GM21515 (cell line): ENCODE results near the gene GIT1.

Experiments used
- ATAC-seq: cut with Tn5 transposase; IDR thresholded peaks from one replicate; pipeline ENCODE4 v1.9.1; 2021; ENCODE audit not compliant: unreplicated experiment

GIT1 gene

DNA sequence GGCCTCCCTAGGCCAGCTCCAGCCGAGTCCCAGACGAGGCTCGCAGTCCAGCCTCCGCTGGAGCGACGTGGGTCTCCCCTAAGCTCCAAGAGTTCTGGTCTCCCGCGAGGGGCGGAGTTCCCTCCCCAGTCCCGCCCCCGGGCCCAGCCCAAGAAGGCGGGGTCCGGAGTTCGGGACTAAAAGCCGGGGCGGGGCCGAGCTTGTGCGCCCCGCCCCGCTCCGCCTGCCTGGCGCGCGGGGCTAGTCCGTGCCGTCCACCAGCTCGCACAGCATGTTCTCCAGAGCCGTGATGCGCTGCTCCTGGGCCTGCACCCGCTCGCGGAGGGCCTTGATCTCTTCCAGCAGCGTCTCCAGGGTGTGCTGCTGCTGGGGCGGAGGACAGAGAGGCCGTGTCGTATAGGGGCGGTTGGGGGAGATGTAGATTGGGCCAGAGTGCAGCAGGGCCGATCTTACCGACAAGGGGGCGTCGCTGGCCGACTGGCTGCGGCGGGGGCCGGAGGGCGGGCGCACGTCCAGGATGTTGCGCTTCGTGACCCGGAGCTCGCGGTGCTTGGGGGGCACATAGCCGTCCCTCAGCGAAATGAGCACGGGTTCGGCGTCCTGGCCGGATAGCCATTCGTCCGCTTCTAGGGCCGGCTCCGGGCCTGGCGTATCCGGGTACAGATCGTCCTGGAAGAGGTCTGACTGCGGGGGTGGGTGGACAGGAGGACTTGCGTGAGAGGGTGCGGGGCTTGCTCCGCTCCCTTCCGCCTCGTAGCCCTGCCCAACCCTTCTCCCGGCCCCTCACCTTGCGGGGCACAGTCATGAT is 26.2 kb upstream of the GIT1 start:
- ATAC-seq = no peak

- no peak for ATAC-seq
Measured at GRCh38 chr17:29615048-29615385, 25.6 kb upstream of the GIT1 start.

DNA sequence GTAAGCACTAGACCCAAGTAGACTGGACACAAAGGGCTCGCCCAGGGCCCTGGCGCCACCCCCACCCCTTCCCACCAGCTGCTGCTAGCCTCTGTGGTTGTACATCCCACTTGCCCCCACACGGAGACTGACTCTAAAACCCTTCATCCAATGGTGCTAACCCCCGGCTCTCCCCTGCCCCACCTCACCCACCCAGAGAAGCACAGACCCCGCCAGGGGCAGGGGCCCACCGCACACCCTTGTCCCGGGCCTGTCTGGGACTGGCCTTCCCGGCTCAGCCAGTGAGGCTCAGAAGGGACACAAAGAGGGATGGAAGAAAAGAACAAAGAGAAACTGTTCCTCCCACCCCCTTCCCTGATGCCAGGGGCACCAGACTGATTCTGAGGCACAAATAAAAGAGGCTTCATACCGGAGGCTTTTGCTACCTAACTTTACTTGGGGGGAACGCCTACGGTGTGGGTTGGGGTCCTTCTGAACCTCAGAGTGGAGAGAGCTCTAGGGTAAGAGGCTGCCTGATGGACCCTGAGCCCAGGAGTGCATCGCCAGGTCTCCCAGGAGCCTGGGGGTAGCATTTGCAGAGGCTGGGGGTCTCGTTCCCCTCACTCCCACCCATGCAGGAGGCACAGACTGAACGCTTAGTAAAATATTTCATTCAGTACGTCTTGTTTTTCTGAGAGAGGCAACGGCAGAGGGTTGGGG is 25.1 kb upstream of the GIT1 start:
- no peak for ATAC-seq

DNA sequence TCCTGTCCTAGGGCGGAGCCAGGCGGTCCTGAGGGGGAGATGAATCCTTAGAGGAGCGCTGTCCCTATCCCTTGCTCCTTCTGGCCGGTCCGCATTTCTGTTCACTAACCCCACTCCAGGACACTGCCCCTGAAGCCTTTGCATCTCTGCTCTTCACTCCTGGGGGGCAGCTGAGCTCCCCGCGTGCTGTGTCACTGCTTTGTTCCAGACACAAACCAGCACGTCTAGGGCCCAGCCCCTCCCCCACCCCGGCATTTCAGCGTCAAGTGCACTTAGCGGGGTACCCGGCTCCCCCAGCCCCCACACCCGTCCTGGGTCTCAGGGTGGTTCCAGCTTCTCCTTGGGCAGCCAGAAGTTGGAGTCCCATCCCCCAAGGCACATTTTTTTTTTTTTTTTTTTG is 24.4 kb upstream of the GIT1 start:
- no peak for ATAC-seq

DNA sequence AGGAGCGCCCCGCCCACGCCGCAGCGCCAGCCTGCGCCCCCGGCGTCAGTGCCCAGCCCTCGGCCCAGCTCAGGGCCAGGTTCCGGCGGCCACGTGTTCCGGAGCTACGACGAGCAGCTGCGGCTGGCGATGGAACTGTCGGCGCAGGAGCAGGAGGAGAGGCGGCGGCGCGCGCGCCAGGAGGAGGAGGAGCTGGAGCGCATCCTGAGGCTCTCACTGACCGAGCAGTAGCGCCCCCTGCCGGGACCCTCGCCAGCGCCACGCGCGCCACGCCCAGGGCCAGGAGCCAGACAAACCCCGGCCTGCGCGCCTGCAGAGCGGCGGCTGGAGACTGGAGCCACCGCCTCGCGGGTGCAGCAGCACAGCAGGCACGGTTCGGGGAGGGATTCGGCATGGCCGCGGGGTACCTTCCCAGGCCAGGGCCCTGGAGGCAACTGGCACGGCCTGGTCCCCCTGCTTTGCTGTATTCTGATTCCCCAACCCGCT is 23.9 kb upstream of the GIT1 start:
- ATAC-seq = no peak

DNA sequence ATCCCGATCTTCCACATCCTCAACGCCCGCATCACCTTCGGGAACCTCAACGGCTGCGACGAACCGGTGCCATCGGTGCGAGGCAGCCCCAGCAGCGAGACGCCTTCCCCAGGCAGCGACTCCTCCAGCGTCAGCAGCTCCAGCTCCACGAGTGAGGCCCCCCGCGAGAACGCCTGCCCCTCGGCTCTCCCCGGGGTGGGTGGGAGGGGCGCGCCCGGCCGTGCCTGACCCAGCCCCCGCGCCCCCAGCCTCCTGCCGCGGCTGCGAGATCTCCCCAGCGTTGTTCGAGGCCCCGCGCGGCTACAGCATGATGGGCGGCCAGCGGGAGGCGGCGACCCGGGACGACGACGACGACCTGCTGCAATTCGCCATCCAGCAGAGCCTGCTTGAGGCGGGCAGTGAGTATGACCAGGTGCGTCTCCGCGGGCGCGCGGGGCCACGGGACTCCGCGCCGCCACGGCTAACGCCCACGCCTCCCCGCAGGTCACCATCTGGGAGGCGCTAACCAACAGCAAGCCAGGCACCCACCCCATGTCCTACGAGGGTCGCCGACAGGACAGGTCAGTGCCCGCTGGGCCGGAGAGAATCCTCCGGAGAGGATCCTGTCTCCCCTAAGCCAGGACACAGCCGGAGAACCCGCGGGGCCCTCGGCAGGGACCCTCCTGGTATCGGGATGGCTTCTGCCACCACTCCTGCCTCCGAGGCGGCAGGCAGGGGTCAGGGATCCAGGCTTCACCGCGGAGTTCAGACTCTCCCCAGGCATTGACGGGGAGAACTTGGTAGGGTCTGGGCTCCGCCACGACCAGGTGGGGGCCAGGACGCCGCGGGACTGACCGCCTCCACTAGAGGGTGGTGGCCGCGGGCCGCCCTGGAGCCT is 23.2 kb upstream of the GIT1 start:
- ATAC-seq = no peak

DNA sequence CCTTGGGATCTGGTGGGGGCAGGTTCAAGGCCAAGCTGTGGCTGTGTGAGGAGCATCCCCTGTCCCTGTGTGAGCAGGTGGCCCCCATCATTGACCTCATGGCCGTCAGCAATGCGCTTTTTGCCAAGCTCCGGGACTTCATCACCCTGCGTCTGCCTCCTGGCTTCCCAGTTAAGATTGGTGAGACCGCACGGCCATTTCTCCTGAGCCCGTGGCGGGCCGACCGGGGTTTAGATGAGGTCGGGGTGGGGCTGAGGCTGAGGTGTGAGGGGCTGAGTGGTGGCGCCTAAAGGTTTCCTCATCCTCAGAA is 22.6 kb upstream of the GIT1 start:
- no peak for ATAC-seq

DNA sequence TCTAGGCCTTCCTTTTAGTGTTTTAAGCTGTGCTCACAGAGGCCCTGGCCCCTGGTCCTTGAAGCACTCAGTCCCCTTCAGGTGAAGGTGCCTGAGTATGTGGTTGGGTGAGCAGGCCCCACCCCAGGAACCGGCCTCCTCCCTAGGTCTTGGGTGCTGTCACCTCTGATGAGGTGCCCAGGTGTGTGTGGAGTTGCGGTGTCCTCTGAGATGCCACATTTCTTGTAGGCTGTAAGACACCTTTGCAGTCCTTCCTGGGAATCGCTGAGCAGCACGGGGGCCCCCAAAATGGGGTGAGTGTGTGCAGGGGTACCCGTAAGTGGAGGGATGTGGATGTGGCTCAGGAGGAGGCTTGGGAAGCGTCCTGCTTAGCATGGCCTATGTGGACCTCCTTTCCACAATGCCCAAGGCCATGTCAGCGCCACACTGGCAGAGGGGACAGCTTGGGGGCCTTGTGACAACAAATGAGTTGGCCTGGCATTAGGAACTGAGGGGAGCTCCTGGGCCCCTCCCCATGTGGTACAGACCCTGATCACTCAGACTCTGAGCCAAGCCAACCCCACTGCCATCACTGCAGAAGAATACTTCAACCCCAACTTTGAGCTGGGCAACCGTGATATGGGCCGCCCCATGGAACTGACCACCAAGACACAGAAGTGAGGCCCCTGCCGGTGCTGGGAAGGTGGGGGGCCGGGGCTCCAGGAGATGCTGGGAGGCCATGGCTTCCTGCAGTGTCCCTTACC is 22.1 kb upstream of the GIT1 start:
- no peak for ATAC-seq

GRCh38 chr17:29610395-29610794 is 20.9 kb upstream of the GIT1 start:
- no peak for ATAC-seq

- ATAC-seq = no peak
Measured at GRCh38 chr17:29608986-29609385, 19.5 kb upstream of the GIT1 start.

DNA sequence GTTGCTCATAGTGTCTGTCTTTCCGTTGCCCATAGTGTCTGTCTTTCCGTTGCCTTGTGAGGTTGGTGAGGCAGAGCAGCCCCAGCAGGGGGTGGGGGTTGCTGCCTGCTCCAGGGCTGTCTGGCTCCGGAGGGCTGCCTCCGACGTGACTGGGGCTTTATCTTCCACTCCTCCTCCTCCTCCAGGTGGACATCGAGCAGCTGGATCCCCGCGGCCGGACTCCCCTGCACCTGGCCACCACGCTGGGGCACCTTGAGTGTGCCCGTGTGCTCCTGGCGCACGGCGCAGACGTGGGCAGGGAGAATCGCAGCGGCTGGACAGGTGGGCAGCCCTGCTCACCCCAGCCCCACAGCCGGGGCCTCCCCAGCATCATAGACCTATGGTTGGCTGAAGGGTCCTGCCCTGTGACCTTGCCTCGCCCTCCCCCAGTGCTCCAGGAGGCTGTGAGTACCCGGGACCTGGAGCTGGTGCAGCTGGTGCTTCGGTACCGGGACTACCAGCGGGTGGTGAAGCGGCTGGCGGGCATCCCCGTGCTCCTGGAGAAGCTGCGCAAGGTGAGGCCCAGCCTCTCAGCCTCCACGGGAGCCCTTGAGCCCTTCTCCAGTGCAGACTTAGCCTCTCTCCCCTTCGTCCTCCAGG is 18.2 kb upstream of the GIT1 start:
- ATAC-seq = no peak

DNA sequence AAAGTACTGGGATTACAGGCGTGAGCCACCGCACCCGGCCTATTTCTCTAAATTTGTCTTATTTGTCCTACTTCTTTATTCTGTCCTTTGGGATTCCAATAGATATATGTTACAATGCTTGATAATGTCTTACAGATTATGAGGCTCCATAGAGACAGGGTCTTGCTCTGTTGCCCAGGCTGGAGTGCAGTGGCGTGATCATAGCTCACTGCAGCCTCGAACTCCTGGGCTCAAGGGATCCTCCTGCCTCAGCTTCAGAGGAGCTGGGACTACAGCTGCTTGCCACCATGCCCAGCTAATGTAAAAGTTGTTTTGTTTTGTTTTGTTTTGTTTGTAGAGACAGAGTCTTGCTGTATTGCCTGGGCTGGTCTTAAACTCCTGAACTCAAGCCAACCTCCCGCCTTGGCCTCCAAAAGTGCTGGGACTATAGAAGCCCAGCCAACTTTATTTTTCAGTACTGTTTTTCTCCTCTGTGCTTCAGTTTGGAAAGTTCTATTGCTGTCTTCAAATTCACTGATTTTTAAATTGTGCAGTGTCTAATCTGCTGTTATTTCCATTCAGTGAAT is 13.7 kb upstream of the GIT1 start:
- ATAC-seq = no peak

DNA sequence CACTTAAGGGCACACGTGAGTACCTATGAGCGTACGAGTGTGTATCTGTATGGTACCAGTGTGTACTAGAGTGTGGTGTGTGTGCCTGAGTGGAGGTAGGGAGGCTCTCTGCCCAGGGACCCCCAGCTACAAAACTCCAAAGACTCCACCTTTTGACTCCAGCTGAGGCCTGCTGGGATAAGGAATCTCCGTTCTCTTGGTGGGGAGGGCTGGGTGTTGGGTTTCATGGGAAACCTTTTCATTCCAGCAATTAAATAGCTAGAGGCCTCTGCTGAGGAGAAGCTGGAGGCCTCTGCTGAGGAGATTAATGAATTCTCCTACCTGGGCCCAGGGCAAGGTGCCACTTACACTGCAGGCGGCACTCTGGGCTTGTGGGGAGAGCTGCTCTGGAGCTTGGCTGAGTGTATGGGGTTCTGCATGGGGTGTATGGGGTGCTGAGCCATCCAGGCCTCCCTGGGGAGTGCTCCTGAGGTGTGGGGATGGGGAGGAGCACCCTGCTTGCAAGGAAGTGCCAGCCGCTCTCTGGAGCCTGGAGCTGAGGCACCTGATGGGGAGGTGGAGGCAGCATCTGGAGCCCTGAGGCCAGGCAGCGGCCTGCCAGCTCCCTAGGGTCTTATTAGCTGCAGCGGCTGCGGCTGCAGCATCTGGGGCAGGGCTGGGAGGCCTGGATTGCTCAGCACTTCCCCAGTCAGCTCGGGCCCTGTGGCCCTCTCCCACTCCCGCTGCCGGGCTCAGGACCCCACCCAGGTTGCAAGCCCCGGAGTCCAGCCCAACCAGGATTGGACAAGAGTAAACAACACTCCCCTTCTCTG is 8.1 kb upstream of the GIT1 start:
- ATAC-seq = no peak

GRCh38 chr17:29596811-29597210 is 7.4 kb upstream of the GIT1 start:
- no peak for ATAC-seq

- ATAC-seq = no peak
Measured at GRCh38 chr17:29595943-29596774, 6.7 kb upstream of the GIT1 start.

DNA sequence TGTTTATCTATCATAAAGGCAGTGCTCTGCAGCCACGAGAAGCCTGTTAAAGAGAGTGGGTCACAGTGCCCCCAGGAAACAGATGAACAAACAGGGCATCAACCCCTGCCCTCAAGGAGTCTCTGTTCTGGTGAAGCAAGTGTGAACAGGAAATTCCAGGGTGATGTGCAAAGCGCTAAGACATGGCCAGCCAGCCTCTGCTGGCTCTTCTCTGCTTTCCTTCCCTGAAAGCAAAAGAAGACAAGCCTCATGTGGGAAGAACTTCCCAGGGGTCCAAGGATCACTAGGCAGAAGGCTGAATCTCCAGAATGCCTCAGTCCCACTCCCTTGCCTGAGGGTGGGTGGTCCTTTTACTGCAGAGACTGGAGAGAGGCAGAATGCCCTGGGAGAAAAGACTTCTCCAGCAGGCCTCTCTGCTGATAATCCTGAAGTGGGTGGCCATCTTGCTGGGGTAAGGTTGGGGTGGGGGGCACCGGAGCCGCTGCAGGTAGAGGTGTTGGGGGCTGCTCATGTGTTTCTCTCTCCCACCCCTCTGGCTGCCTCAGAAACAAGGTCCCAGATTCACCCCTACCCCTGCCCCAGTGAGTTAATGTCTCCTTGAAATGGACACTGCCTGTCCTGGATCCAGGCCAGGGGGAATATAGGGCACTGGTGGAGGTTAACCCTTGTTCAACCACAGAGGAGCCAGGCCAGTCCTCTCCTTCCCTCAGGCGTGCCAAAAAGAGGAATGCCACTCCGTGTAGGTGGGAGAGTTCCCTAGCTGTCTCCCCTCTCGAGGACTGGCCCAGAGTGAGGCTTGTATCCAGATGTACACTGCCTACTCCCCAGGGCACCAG is 5.9 kb upstream of the GIT1 start:
- no peak for ATAC-seq

DNA sequence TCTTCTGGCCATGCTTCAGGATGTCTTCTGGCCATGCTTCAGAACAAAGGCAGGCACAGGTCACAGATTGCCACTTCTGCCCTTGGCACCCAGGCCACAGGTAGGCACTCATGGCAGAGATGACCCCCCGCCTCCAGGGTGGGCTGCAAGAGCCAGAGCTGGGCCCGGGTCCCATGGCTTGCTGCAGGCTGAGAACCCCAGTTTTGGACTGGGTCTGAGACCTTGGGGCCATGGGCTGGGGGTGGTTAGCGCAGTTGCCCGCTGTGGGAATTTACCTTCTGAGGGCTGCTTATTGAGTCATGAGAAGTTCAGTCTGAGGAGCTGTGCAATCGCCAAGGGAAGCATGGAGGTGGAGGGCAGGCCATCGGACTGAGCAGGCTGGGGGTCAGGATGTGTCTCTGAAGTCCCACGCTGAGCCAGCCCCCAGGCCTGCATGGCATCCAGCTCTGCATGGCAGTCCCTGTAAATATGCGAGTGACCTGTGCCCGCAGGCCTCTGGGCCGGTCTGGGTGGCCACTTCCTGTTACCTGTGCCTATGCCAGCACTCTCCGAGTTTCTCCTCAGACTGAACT is 5.2 kb upstream of the GIT1 start:
- no peak for ATAC-seq
